Mucosa of descending colon (tissue), 3 donors: ENCODE measurements around the gene SPATC1L. TPM values are rescaled to one million over a fixed set of nuclear protein-coding genes. Genes with fewer than 3 reads are reported as not detected.

Experiments
- ATAC-seq: fragments of 200-7000 bp; cut with Tn5 transposase; one replicate; pipeline ENCODE4 v1.9.1; 2020; ENCODE audit warnings: mild to moderate bottlenecking, moderate library complexity
- DNase-seq, 3 donors: peaks; one replicate each; pipeline ENCODE4 v3.0.0-alpha.2; 2020
- H3K36me3 ChIP-seq: fragments of 200-600 bp; one replicate; pipeline ENCODE4 v1.8.0; 2021; ENCODE audit warnings: low read depth, mild to moderate bottlenecking
- H3K4me1 ChIP-seq: fragments of 200-600 bp; one replicate; pipeline ENCODE4 v1.8.0; 2021; ENCODE audit warnings: low read depth, mild to moderate bottlenecking
- H3K4me3 ChIP-seq: fragments of 200-600 bp; one replicate; pipeline ENCODE4 v1.8.0; 2021; ENCODE audit warnings: mild to moderate bottlenecking
- H3K9me3 ChIP-seq: fragments of 200-600 bp; one replicate; pipeline ENCODE4 v1.8.0; 2021; ENCODE audit warnings: mild to moderate bottlenecking
- CTCF ChIP-seq: fragments of 200-600 bp; IDR thresholded peaks from one replicate; pipeline ENCODE4 v1.8.0; 2022; ENCODE audit warnings: antibody characterized with exemption, mild to moderate bottlenecking
- intact Hi-C, 2 donors: fragments of 100-400 bp; cut with DNase I in 1 of 2; cut with micrococcal nuclease in 1 of 2; formaldehyde crosslinking; loops; one replicate each; pipeline versions ENCODE4 v1.11.0 to v1.11.1; 2022; cut with DNase I, micrococcal nuclease
- total RNA-seq, 3 donors: library from RNA; stranded (reverse); fragmentation: NEBNext Ultra II Directional in 2 of 3; extraction: Animal tissue kit (Norgen Biotek cat#: 25700) in 2 of 3; gene quantifications; one replicate each; pipeline versions ENCODE4 v1.2.1 to v1.2.4, GENCODE V29; 2021 to 2023
- donor health status: DM: no; HTN: no; CAD: no; lungs with moderate emphysema.
- donor health status: DM: no; HTN: no; CAD: no.
- donor health status: DM: no; HTN: yes; CAD: no.

The SPATC1L gene
- total RNA-seq, 3 donors from 2014 or later: 4.6 to 10.9 (median 4.6) TPM

GRCh38 chr21:46113497-46114176 is 70.6 kb downstream of the SPATC1L start:
- ATAC-seq (no peak), DNase-seq (peak in 1 of 3 donors; percentile 5)
- no peaks in the 10 kb centered on the region for H3K9me3 ChIP-seq
- H3K4me1 ChIP-seq: no peaks in the 10 kb centered on the region
- H3K36me3 ChIP-seq: no peaks in the 10 kb centered on the region
- TF ChIP-seq CTCF: no peak
- intact Hi-C loops: no loop called here
- H3K4me3 ChIP-seq: no peak overlapping the region

GRCh38 chr21:46112725-46113215 is 71.5 kb downstream of the SPATC1L start:
- Histone ChIP-seq H3K36me3 (no peaks in the 10 kb centered on the region), H3K4me1 (no peaks in the 10 kb centered on the region), H3K4me3 (no peak overlapping the region), H3K9me3 (no peaks in the 10 kb centered on the region)
- ATAC-seq (no peak), DNase-seq (peak in 2 of 3 donors; percentile 10 to 36)
- intact Hi-C loops: no loop called here
- TF ChIP-seq CTCF: no peak

- H3K4me3 ChIP-seq: no peak overlapping the region
- no peaks in the 10 kb centered on the region for H3K4me1 ChIP-seq
- H3K9me3 ChIP-seq: no peaks in the 10 kb centered on the region
- ATAC-seq: no peak
- H3K36me3 ChIP-seq: no peaks in the 10 kb centered on the region
- intact Hi-C loops: no loop called here
- no peak for TF ChIP-seq CTCF
- DNase-seq: peak; percentile 0 to 49 (median 10)
Measured at GRCh38 chr21:46111857-46112724, 72.2 kb downstream of the SPATC1L start.

GRCh38 chr21:46111193-46111571 is 73.1 kb downstream of the SPATC1L start:
- Histone ChIP-seq H3K9me3 (no peaks in the 10 kb centered on the region), H3K4me3 (no peak overlapping the region), H3K4me1 (no peaks in the 10 kb centered on the region), H3K36me3 (no peaks in the 10 kb centered on the region)
- intact Hi-C loops: no loop called here
- ATAC-seq (no peak), DNase-seq (peak; percentile 0 to 25 (median 10))
- no peak for TF ChIP-seq CTCF

Other genes starting within 250 kb of the SPATC1L start
- gene COL6A1, start 202.7 kb downstream of the SPATC1L start, total RNA-seq: 100 to 1,000 TPM in 2 of 3 donors, 10 to 100 TPM in 1; 45.0 to 663 (median 114) TPM
- 100 to 1,000 TPM in 2 of 3 donors, 10 to 100 TPM in 1; 65.1 to 858 (median 191) TPM for gene COL6A2, start 86.3 kb downstream of the SPATC1L start, total RNA-seq
- gene FTCD, start 28.9 kb downstream of the SPATC1L start, total RNA-seq: 1 to 10 TPM in 1 of 3 donors, under 1 TPM in 1, not detected in 1; 0.36 to 2.1 TPM
- 10 to 100 TPM; 72.6 to 84.8 (median 81.1) TPM for gene LSS, start 44.3 kb upstream of the SPATC1L start, total RNA-seq
- 100 to 1,000 TPM in 1 of 3 donors, 10 to 100 TPM in 2; 90.9 to 109 (median 98.1) TPM for gene MCM3AP, start 101.2 kb upstream of the SPATC1L start, total RNA-seq
- gene YBEY, start 101.9 kb upstream of the SPATC1L start, total RNA-seq: 10 to 100 TPM; 10.5 to 20.8 (median 17.1) TPM
- gene C21orf58, start 139.4 kb upstream of the SPATC1L start, total RNA-seq: 10 to 100 TPM in 1 of 3 donors, 1 to 10 TPM in 2; 5.5 to 11.9 (median 5.6) TPM
- 10 to 100 TPM; 20.4 to 36.9 (median 26.1) TPM for gene PCNT, start 139.7 kb upstream of the SPATC1L start, total RNA-seq